K562 (cell line): ENCODE measurements around the gene NCDN. TPM values are rescaled to one million over a fixed set of nuclear protein-coding genes. Genes with fewer than 3 reads are reported as not detected.

Experiments used
- ATAC-seq: fragments of 200-7000 bp; cut with Tn5 transposase; 3 replicates; pipeline ENCODE4 v1.9.1; 2020; ENCODE audit warnings: moderate library complexity
- BruUV-seq: library from RNA; stranded (reverse); fragments of 400-500 nt; replicated peaks from 2 replicates; lab custom pipeline; 2021; lab: Mats Ljungman, UMichigan
- CTCF ChIA-PET: fragments of 300-600 bp; formaldehyde crosslinking; extraction: SDS; loops from one replicate; lab custom pipeline; 2021; ENCODE audit warnings: low intra/inter-chr PET ratio; lab: Yijun Ruan, JAX
- POLR2A ChIA-PET: fragments of 300-600, 350-650 bp; sonication (Branson Sonifier 250); formaldehyde crosslinking; extraction: SDS; loops from one replicate; lab custom pipeline; 2021; ENCODE audit warnings: antibody characterized with exemption, inconsistent platforms; lab: Yijun Ruan, JAX
- DNase-seq, 4 experiments: peaks; one replicate each; pipeline versions ENCODE4 v3.0.0 to v3.0.0-alpha.2; 2011 to 2018; ENCODE audit warnings: low spot score in 3 of 4, mixed read lengths in 3 of 4; ENCODE audit errors: extremely low read depth in 1 of 4
- FAIRE-seq: peaks from 2 replicates; lab custom pipeline; 2011; peaks lifted over from hg19 to GRCh38; lab: Jason Lieb, UNC
- H2AFZ ChIP-seq: 2 replicates; pipeline ENCODE4 v1.6.0; 2011; ENCODE audit warnings: low read depth, low read length, control low read depth, inconsistent platforms
- H3K27ac ChIP-seq: fragments of 200-600 bp; 3 replicates; pipeline ENCODE4 v1.8.0; 2011; ENCODE audit warnings: low read depth, mild to moderate bottlenecking, control low read depth, inconsistent platforms, low read length, moderate library complexity, mixed read lengths; ENCODE audit errors: extremely low read depth
- H3K27me3 ChIP-seq, 2 experiments: fragments of 300-600 bp in 1 of 2; 2 replicates in 1 of 2; 3 replicates in 1 of 2; pipeline versions ENCODE4 v1.6.0 to v1.8.0; 2011; ENCODE audit warnings: inconsistent platforms in 2 of 2, low read length in 2 of 2, mild to moderate bottlenecking in 1 of 2, mixed read lengths in 1 of 2, moderate library complexity in 1 of 2; ENCODE audit not compliant: control insufficient read depth in 2 of 2, insufficient read depth in 2 of 2
- H3K36me3 ChIP-seq: fragments of 300-600 bp; 3 replicates; pipeline ENCODE4 v1.8.0; 2011; ENCODE audit warnings: mild to moderate bottlenecking, low read length, inconsistent platforms; ENCODE audit not compliant: control insufficient read depth, insufficient read depth
- H3K4me1 ChIP-seq, 2 experiments: fragments of 200-600 bp in 1 of 2; replicated peaks in 1 of 2; 2 replicates in 1 of 2; 3 replicates in 1 of 2; pipeline versions ENCODE4 v1.5.1 to v1.8.0; 2011; ENCODE audit warnings: inconsistent platforms in 2 of 2, low read length in 2 of 2, mild to moderate bottlenecking in 1 of 2, mixed read lengths in 1 of 2, moderate library complexity in 1 of 2; ENCODE audit not compliant: control insufficient read depth in 2 of 2, insufficient read depth in 2 of 2
- H3K4me2 ChIP-seq: 2 replicates; pipeline ENCODE4 v1.6.1; 2011; ENCODE audit warnings: low read length, control low read depth, inconsistent platforms, mixed read lengths; ENCODE audit not compliant: insufficient read depth
- H3K4me3 ChIP-seq: fragments of 200-600 bp; sonication (generic), shearing (Covaris generic); 2 replicates; pipeline ENCODE4 v1.5.1; 2016; ENCODE audit warnings: control low read depth, inconsistent platforms
- H3K79me2 ChIP-seq: fragments of 200-600 bp; 3 replicates; pipeline ENCODE4 v1.8.0; 2011; ENCODE audit warnings: low read length, inconsistent platforms; ENCODE audit not compliant: control insufficient read depth, insufficient read depth
- H3K9ac ChIP-seq, 2 experiments: 2 replicates each; pipeline versions ENCODE4 v1.6.0 to v1.6.1; 2011; ENCODE audit warnings: low read depth in 2 of 2, low read length in 2 of 2, control low read depth in 1 of 2, inconsistent platforms in 1 of 2, mild to moderate bottlenecking in 1 of 2, mixed read lengths in 1 of 2; ENCODE audit not compliant: insufficient read depth in 1 of 2
- H3K9me1 ChIP-seq: one replicate; pipeline ENCODE4 v1.6.0; 2011; ENCODE audit warnings: inconsistent platforms, mild to moderate bottlenecking, low read length, moderate library complexity; ENCODE audit not compliant: control insufficient read depth, insufficient read depth
- H3K9me3 ChIP-seq: replicated peaks from 2 replicates; pipeline ENCODE4 v1.5.1; 2011; ENCODE audit warnings: low read depth, low read length, inconsistent platforms; ENCODE audit not compliant: control insufficient read depth, insufficient read depth
- H4K20me1 ChIP-seq: replicated peaks from 2 replicates; pipeline ENCODE4 v1.6.1; 2011; ENCODE audit warnings: low read length, inconsistent platforms, mixed read lengths; ENCODE audit not compliant: control insufficient read depth, insufficient read depth
- ARID2 ChIP-seq: fragments of 450-650 bp; IDR thresholded peaks from 2 replicates; pipeline ENCODE4 v1.6.1; 2017; ENCODE audit warnings: antibody characterized with exemption, mild to moderate bottlenecking
- ILF3 ChIP-seq: fragments of 450-650 bp; IDR thresholded peaks from 2 replicates; pipeline ENCODE4 v1.6.1; 2018; ENCODE audit warnings: antibody characterized with exemption, mild to moderate bottlenecking, moderate library complexity, borderline replicate concordance
- MCM2 ChIP-seq: fragments of 450-650 bp; IDR thresholded peaks from 2 replicates; pipeline ENCODE4 v1.6.1; 2017; ENCODE audit warnings: low read depth, mild to moderate bottlenecking
- POLR2A ChIP-seq: fragments of 450-650 bp; conservative IDR thresholded peaks from 2 replicates; pipeline ENCODE4 v1.6.1; 2016
- SUPT5H ChIP-seq: fragments of 450-650 bp; IDR thresholded peaks from 2 replicates; pipeline ENCODE4 v1.6.1; 2016
- ZNF561 ChIP-seq: fragments of 450-650 bp; formaldehyde crosslinking; conservative IDR thresholded peaks from 2 replicates; pipeline ENCODE4 v1.4.0; 2020; ENCODE audit warnings: mild to moderate bottlenecking, moderate library complexity
- WGBS: fragments of 100-300 bp; shearing (Covaris generic); methylation state at CpG from one replicate; pipeline ENCODE4 v1.1.6; 2016; ENCODE audit warnings: low coverage, mixed read lengths; ENCODE audit not compliant: insufficient coverage; ENCODE audit errors: missing lambda C conversion rate; 5-methylcytosine and 5-hydroxymethylcytosine counted together
- in situ Hi-C: fragments of 300-500 bp; cut with MboI; formaldehyde crosslinking; loops from 4 replicates; pipeline ENCODE4 v1.15.0; 2018; ENCODE audit warnings: inconsistent platforms, mixed read lengths
- intact Hi-C: fragments of 100-400 bp; cut with micrococcal nuclease; formaldehyde crosslinking; loops from 2 replicates; pipeline ENCODE4 v1.14.2; 2022
- polyA plus RNA-seq, 8 experiments: library from polyadenylated mRNA; depleted of rRNA in 4 of 8; stranded (reverse) in 5 of 8; unstranded in 3 of 8; fragments of >200 nt; fragmentation: Nextera tagmentation in 2 of 8; fragmentation: Illumina TruSeq in 1 of 8; extraction: Ambion mirVana in 2 of 8; extraction: Trizol in 1 of 8; gene quantifications; 2 replicates each; pipeline versions ENCODE4 v1.2.1 to v1.2.3, GENCODE V29; 2011 to 2014; ENCODE audit warnings: inconsistent platforms in 1 of 8, missing spikeins in 1 of 8
- total RNA-seq, 7 experiments: library from RNA; depleted of rRNA in 6 of 7; stranded (reverse); fragments of >200 nt in 6 of 7; fragmentation: Illumina TruSeq in 2 of 7; extraction: Trizol in 2 of 7; gene quantifications; 2 replicates each; pipeline versions ENCODE4 v1.2.1 to v1.2.3, GENCODE V29; 2011 to 2021; ENCODE audit warnings: low replicate concordance in 1 of 7
- TF ChIP-seq, protein P1 (sequence below): fragments of 450-650 bp; formaldehyde crosslinking; IDR thresholded peaks from 2 replicates; pipeline ENCODE4 v1.4.0; 2022; ENCODE audit warnings: mild to moderate bottlenecking, moderate library complexity

Gene NCDN
- total and polyA plus RNA-seq, 9 of the 15 experiments (the other 6 are each of a cell fraction or from before 2014, with no cell fraction given), result 1.9 to 35.1 (median 10.7) TPM

DNA sequence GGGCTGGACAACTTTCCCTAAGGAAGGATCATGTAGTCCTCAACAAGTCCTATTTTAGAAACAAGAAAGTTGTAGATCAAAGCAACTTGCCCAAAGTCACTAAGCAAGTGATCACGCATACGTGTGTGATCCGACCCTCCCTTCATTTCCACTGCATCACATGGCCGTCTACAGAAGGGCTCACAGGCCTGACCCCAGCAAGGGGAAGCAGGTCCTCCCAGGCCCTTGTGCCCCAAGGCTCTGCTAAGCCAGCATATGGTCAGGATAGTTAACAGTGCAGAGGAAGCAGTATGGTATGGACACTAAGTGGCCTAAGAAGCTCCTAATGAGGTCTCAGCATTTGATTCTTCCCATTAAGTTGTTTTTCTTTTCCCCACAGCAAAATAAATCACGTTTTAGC is 40.3 kb downstream of the NCDN start:
- peaks cover 56% of the 10 kb centered on the region for H3K36me3 ChIP-seq
- no peak overlapping the region for H3K4me3 ChIP-seq
- 0 out of 3 replicates have a peak, but pooled peaks have one; percentile 13 for ATAC-seq
- H3K9me1 ChIP-seq, result no peaks in the 10 kb centered on the region
- H3K4me2 ChIP-seq, result no peak overlapping the region
- no peaks in the 10 kb centered on the region for H3K9me3 ChIP-seq
- ChIA-PET POLR2A (no interaction called here), CTCF (no interaction called here)
- no peaks in the 10 kb centered on the region for H4K20me1 ChIP-seq
- BruUV-seq, result no TSS peak
- in situ Hi-C loops (no loop called here), intact Hi-C loops (no loop called here)
- no peaks in the 10 kb centered on the region for H3K27me3 ChIP-seq
- WGBS, result 73% methylated on average over 5 of the region's 5 CpGs
- H3K79me2 ChIP-seq, result no peaks in the 10 kb centered on the region
- FAIRE-seq, result peak; percentile 42
- no peak overlapping the region for H3K9ac ChIP-seq
- no peak overlapping the region for H2AFZ ChIP-seq
- TF ChIP-seq ARID2 (no peak), ILF3 (no peak), MCM2 (no peak), ZNF561 (CRISPR knock-in tag) (no peak), SUPT5H (0 out of 2 replicates have a peak, but pooled peaks have one; percentile 19), POLR2A (peak; percentile 51)
- TF ChIP-seq, protein P1, sequence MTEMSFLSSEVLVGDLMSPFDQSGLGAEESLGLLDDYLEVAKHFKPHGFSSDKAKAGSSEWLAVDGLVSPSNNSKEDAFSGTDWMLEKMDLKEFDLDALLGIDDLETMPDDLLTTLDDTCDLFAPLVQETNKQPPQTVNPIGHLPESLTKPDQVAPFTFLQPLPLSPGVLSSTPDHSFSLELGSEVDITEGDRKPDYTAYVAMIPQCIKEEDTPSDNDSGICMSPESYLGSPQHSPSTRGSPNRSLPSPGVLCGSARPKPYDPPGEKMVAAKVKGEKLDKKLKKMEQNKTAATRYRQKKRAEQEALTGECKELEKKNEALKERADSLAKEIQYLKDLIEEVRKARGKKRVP, result no peak
- no peak for DNase-seq
- H3K4me1 ChIP-seq, result peaks cover 0 to 4% of the 10 kb centered on the region in 2 experiments; a peak in 1 of 5 replicates
- H3K27ac ChIP-seq, result no peak overlapping the region
